ENCODE data around the gene POLR3E. TPM values are rescaled to one million over a fixed set of nuclear protein-coding genes. Genes with fewer than 3 reads are reported as not detected.

Gene POLR3E
- total RNA-seq, 1 donor from 2014 or later: 32.5 TPM

GRCh38 chr16:22297871-22298733 lies 893 bp downstream of the POLR3E start:
- Histone ChIP-seq H3K9ac (ENCODE audit: low read length) (peak overlapping the region; percentile 90), H3K4me3 (ENCODE audit: insufficient read depth, low read depth, low read length) (peak overlapping the region; percentile 74), H3K27ac (ENCODE audit: low read depth, low read length) (peak overlapping the region; percentile 89), H3K79me2 (ENCODE audit: insufficient read depth, low read length) (peaks cover 41% of the 10 kb centered on the region), H3K27me3 (ENCODE audit: insufficient read depth, low read length) (no peaks in the 10 kb centered on the region), H2AFZ (ENCODE audit: low read depth, low read length) (peak overlapping the region; percentile 68), H3K36me3 (ENCODE audit: insufficient read depth, low read length) (no peaks in the 10 kb centered on the region), H3K4me1 (ENCODE audit: insufficient read depth, low read length) (no peaks in the 10 kb centered on the region), H3K4me2 (ENCODE audit: low read length) (peak overlapping the region; percentile 91), H3K9me3 (ENCODE audit: insufficient read depth, low read depth, low read length) (no peaks in the 10 kb centered on the region), H4K20me1 (ENCODE audit: insufficient read depth, low read length) (peaks cover 44% of the 10 kb centered on the region)
- peaks cover 2% of the 10 kb centered on the region for H3K36me3 Mint-ChIP-seq (ENCODE audit: low read depth, unreplicated experiment)
- peak overlapping the region; percentile 87 for H3K4me3 Mint-ChIP-seq (ENCODE audit: unreplicated experiment)
- no peak for TF ChIP-seq EZH2 (IDR thresholded peaks at IDR 0.05; ENCODE audit: insufficient read depth, low read length)
- TF ChIP-seq, protein P1, sequence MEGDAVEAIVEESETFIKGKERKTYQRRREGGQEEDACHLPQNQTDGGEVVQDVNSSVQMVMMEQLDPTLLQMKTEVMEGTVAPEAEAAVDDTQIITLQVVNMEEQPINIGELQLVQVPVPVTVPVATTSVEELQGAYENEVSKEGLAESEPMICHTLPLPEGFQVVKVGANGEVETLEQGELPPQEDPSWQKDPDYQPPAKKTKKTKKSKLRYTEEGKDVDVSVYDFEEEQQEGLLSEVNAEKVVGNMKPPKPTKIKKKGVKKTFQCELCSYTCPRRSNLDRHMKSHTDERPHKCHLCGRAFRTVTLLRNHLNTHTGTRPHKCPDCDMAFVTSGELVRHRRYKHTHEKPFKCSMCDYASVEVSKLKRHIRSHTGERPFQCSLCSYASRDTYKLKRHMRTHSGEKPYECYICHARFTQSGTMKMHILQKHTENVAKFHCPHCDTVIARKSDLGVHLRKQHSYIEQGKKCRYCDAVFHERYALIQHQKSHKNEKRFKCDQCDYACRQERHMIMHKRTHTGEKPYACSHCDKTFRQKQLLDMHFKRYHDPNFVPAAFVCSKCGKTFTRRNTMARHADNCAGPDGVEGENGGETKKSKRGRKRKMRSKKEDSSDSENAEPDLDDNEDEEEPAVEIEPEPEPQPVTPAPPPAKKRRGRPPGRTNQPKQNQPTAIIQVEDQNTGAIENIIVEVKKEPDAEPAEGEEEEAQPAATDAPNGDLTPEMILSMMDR (IDR thresholded peaks at IDR 0.05; ENCODE audit: insufficient read depth, low read depth, low read length): no peak
- no peaks in the 10 kb centered on the region for H3K27me3 Mint-ChIP-seq (ENCODE audit: low read depth, unreplicated experiment)
- H3K27ac Mint-ChIP-seq (ENCODE audit: unreplicated experiment): peak overlapping the region; percentile 98
- no peak for FAIRE-seq
- peaks cover 3% of the 10 kb centered on the region for H3K4me1 Mint-ChIP-seq (ENCODE audit: low read depth, unreplicated experiment)
- no peaks in the 10 kb centered on the region for H3K9me3 Mint-ChIP-seq (ENCODE audit: unreplicated experiment)
- peak; percentile 97 for DNase-seq (ENCODE audit: low read depth)

GRCh38 chr16:22299036-22299435 lies 1.8 kb downstream of the POLR3E start:
- Mint-ChIP-seq H3K4me1 (ENCODE audit: low read depth, unreplicated experiment) (peaks cover 3% of the 10 kb centered on the region), H3K9me3 (ENCODE audit: unreplicated experiment) (no peaks in the 10 kb centered on the region), H3K4me3 (ENCODE audit: unreplicated experiment) (peak overlapping the region; percentile 51), H3K27me3 (ENCODE audit: low read depth, unreplicated experiment) (no peaks in the 10 kb centered on the region), H3K36me3 (ENCODE audit: low read depth, unreplicated experiment) (peaks cover 2% of the 10 kb centered on the region), H3K27ac (ENCODE audit: unreplicated experiment) (no peak overlapping the region)
- no peak for TF ChIP-seq EZH2 (IDR thresholded peaks at IDR 0.05; ENCODE audit: insufficient read depth, low read length)
- TF ChIP-seq, protein P1 (IDR thresholded peaks at IDR 0.05; ENCODE audit: insufficient read depth, low read depth, low read length): no peak
- DNase-seq (ENCODE audit: low read depth) (no peak), FAIRE-seq (no peak)
- Histone ChIP-seq H3K4me3 (ENCODE audit: insufficient read depth, low read depth, low read length) (no peak overlapping the region), H3K27me3 (ENCODE audit: insufficient read depth, low read length) (no peaks in the 10 kb centered on the region), H4K20me1 (ENCODE audit: insufficient read depth, low read length) (peaks cover 46% of the 10 kb centered on the region), H3K36me3 (ENCODE audit: insufficient read depth, low read length) (no peaks in the 10 kb centered on the region), H3K9me3 (ENCODE audit: insufficient read depth, low read depth, low read length) (no peaks in the 10 kb centered on the region), H3K79me2 (ENCODE audit: insufficient read depth, low read length) (peaks cover 45% of the 10 kb centered on the region), H3K4me2 (ENCODE audit: low read length) (peak overlapping the region; percentile 91), H3K9ac (ENCODE audit: low read length) (no peak overlapping the region), H2AFZ (ENCODE audit: low read depth, low read length) (no peak overlapping the region), H3K4me1 (ENCODE audit: insufficient read depth, low read length) (no peaks in the 10 kb centered on the region), H3K27ac (ENCODE audit: low read depth, low read length) (no peak overlapping the region)

Measured in astrocyte (in vitro differentiated cells and primary cell).